GM12892 (cell line): ENCODE results near the gene ZNF746.

Experiments
- POLR2A ChIP-seq: IDR thresholded peaks from 2 replicates; pipeline ENCODE4 v1.6.1; 2011; ENCODE audit warnings: low read depth, low read length, control low read depth
- POLR2AphosphoS5 ChIP-seq: IDR thresholded peaks from 2 replicates; pipeline ENCODE4 v1.6.1; 2011; ENCODE audit warnings: low read depth, low read length, control low read depth

- TF ChIP-seq POLR2AphosphoS5: no peak
- TF ChIP-seq POLR2A: no peak
Measured at GRCh38 chr7:149546331-149546730, 48.7 kb upstream of the ZNF746 start.
